Panc1 (cell line): ENCODE measurements around the gene CAND2. TPM values are rescaled to one million over a fixed set of nuclear protein-coding genes. Genes with fewer than 3 reads are reported as not detected.

Experiments used
- ATAC-seq: fragments of 200-7000 bp; cut with Tn5 transposase; 2 replicates; pipeline ENCODE4 v1.9.1; 2020; ENCODE audit warnings: mild to moderate bottlenecking, moderate library complexity
- BruUV-seq: library from RNA; stranded (reverse); fragments of 400-500 nt; replicated peaks from 2 replicates; lab custom pipeline; 2021; lab: Mats Ljungman, UMichigan
- CTCF ChIA-PET: fragments of 300-600 bp; sonication (Branson Sonifier 250); formaldehyde crosslinking; loops from one replicate; lab custom pipeline; 2022; ENCODE audit warnings: antibody characterized with exemption; lab: Charles Lee
- POLR2A ChIA-PET: fragments of 300-600 bp; sonication (Branson Sonifier 250); formaldehyde crosslinking; loops from one replicate; lab custom pipeline; 2022; ENCODE audit warnings: antibody characterized with exemption; lab: Charles Lee
- DNase-seq: peaks from one replicate; pipeline ENCODE4 v3.0.0-alpha.2; 2010; ENCODE audit warnings: low read depth, low spot score
- H3K27ac ChIP-seq: 2 replicates; pipeline ENCODE4 v1.5.1; 2011; ENCODE audit warnings: mild to moderate bottlenecking, low read length, inconsistent platforms
- H3K27me3 ChIP-seq: fragments of 200-500 bp; sonication (Bioruptor generic); 2 replicates; pipeline ENCODE4 v1.6.0; 2014; ENCODE audit warnings: low read length, inconsistent platforms; ENCODE audit not compliant: control insufficient read depth, insufficient read depth
- H3K36me3 ChIP-seq: fragments of 200-500 bp; sonication (Bioruptor generic); 2 replicates; pipeline ENCODE4 v1.5.1; 2014; ENCODE audit warnings: inconsistent platforms, mild to moderate bottlenecking, low read length, moderate library complexity; ENCODE audit not compliant: control insufficient read depth, insufficient read depth
- H3K4me1 ChIP-seq: 2 replicates; pipeline ENCODE4 v1.5.1; 2011; ENCODE audit warnings: inconsistent platforms, mild to moderate bottlenecking, low read length, moderate library complexity; ENCODE audit not compliant: control insufficient read depth, insufficient read depth
- H3K4me3 ChIP-seq, 2 experiments: 2 replicates each; pipeline ENCODE4 v1.5.1; 2011 to 2012; ENCODE audit warnings: low read depth in 2 of 2, low read length in 2 of 2, mild to moderate bottlenecking in 2 of 2, inconsistent platforms in 1 of 2, moderate library complexity in 1 of 2
- H3K9me3 ChIP-seq: fragments of 200-500 bp; sonication (Bioruptor generic); 2 replicates; pipeline ENCODE4 v1.5.1; 2014; ENCODE audit warnings: low read depth, mild to moderate bottlenecking, inconsistent platforms, low read length, moderate library complexity; ENCODE audit not compliant: control insufficient read depth, insufficient read depth
- POLR2AphosphoS5 ChIP-seq: IDR thresholded peaks from 2 replicates; pipeline ENCODE4 v1.6.1; 2012; ENCODE audit warnings: mild to moderate bottlenecking, low read depth, low read length, moderate library complexity
- SIN3A ChIP-seq: IDR thresholded peaks from 2 replicates; pipeline ENCODE4 v1.6.1; 2012; ENCODE audit warnings: low read depth, mild to moderate bottlenecking, low read length, moderate library complexity, borderline replicate concordance; ENCODE audit not compliant: insufficient read depth
- TCF7L2 ChIP-seq: IDR thresholded peaks from 2 replicates; pipeline ENCODE4 v1.6.1; 2011; ENCODE audit warnings: mild to moderate bottlenecking, low read depth, low read length, inconsistent platforms
- in situ Hi-C: cut with HindIII; loops from 2 replicates; pipeline ENCODE4 v1.10.0; 2016; ENCODE audit warnings: low sequenced_read_pairs, low pct_unique_long_range_greater_than_20kb
- intact Hi-C: fragments of 100-400 bp; cut with micrococcal nuclease; formaldehyde crosslinking; loops from one replicate; pipeline ENCODE4 v1.10.0; 2022; ENCODE audit not compliant: unreplicated experiment
- total RNA-seq: library from RNA; stranded (reverse); gene quantifications from one replicate; pipeline ENCODE4 v1.2.1, GENCODE V29; 2021; ENCODE audit not compliant: unreplicated experiment
- TF ChIP-seq, protein P1 (sequence below): fragments of 450-650 bp; IDR thresholded peaks from 2 replicates; pipeline ENCODE4 v1.5.1; 2017; ENCODE audit warnings: mild to moderate bottlenecking
- TF ChIP-seq, protein P2 (sequence below), 2 experiments: IDR thresholded peaks; 2 replicates each; pipeline ENCODE4 v1.6.1; 2011 to 2012; ENCODE audit warnings: low read depth in 2 of 2, control low read depth in 1 of 2, low read length in 1 of 2, mild to moderate bottlenecking in 1 of 2, moderate library complexity in 1 of 2; ENCODE audit not compliant: insufficient read depth in 1 of 2

CAND2 gene
- total RNA-seq, 1 experiment from 2014 or later: 0.13 TPM

DNA sequence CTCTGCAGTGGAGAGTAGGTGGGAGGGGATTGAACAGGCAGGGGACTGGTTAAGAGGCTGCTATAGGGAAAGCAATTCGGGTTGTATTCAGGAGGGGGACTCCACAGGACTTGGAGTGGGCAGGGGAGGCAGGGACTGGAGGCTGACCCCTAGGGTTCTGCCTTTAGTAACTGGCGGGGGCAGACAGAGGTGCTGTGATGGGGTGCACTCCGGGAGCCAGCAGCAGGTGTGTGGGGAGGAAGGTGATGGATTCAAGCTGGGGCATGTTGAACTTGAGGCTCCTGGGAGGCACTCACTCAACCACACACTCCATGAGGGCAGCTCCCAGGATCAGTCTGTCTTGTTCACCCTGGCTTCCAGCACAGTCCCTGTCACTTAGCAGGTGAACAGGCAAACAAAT, 12.5 kb downstream of the CAND2 start:
- no peak overlapping the region for H3K27ac ChIP-seq
- no peak overlapping the region for H3K4me3 ChIP-seq
- TF ChIP-seq POLR2AphosphoS5 (no peak), TCF7L2 (no peak), SIN3A (no peak)
- TF ChIP-seq, protein P1, sequence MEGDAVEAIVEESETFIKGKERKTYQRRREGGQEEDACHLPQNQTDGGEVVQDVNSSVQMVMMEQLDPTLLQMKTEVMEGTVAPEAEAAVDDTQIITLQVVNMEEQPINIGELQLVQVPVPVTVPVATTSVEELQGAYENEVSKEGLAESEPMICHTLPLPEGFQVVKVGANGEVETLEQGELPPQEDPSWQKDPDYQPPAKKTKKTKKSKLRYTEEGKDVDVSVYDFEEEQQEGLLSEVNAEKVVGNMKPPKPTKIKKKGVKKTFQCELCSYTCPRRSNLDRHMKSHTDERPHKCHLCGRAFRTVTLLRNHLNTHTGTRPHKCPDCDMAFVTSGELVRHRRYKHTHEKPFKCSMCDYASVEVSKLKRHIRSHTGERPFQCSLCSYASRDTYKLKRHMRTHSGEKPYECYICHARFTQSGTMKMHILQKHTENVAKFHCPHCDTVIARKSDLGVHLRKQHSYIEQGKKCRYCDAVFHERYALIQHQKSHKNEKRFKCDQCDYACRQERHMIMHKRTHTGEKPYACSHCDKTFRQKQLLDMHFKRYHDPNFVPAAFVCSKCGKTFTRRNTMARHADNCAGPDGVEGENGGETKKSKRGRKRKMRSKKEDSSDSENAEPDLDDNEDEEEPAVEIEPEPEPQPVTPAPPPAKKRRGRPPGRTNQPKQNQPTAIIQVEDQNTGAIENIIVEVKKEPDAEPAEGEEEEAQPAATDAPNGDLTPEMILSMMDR: no peak
- TF ChIP-seq, protein P2, sequence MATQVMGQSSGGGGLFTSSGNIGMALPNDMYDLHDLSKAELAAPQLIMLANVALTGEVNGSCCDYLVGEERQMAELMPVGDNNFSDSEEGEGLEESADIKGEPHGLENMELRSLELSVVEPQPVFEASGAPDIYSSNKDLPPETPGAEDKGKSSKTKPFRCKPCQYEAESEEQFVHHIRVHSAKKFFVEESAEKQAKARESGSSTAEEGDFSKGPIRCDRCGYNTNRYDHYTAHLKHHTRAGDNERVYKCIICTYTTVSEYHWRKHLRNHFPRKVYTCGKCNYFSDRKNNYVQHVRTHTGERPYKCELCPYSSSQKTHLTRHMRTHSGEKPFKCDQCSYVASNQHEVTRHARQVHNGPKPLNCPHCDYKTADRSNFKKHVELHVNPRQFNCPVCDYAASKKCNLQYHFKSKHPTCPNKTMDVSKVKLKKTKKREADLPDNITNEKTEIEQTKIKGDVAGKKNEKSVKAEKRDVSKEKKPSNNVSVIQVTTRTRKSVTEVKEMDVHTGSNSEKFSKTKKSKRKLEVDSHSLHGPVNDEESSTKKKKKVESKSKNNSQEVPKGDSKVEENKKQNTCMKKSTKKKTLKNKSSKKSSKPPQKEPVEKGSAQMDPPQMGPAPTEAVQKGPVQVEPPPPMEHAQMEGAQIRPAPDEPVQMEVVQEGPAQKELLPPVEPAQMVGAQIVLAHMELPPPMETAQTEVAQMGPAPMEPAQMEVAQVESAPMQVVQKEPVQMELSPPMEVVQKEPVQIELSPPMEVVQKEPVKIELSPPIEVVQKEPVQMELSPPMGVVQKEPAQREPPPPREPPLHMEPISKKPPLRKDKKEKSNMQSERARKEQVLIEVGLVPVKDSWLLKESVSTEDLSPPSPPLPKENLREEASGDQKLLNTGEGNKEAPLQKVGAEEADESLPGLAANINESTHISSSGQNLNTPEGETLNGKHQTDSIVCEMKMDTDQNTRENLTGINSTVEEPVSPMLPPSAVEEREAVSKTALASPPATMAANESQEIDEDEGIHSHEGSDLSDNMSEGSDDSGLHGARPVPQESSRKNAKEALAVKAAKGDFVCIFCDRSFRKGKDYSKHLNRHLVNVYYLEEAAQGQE (IDR thresholded peaks at IDR 0.05; ENCODE audit: insufficient read depth in 1 of 2, low read depth in 2 of 2, low read length in 1 of 2): no peak
- DNase-seq (no peak), ATAC-seq (no peak)
- ChIA-PET CTCF (interaction anchor here (2.3 kb wide), 1 partner anchor 14 kb away, joined by 7 read pairs; no protein-coding TSS in a partner anchor), POLR2A (no interaction called here)
- in situ Hi-C loops: no loop called here
- peaks cover 4% of the 10 kb centered on the region; the same call in 1 of the 2 replicates for H3K4me1 ChIP-seq
- no TSS peak for BruUV-seq
- intact Hi-C loops: no loop called here
- H3K27me3 ChIP-seq: no peaks in the 10 kb centered on the region
- H3K36me3 ChIP-seq: no peaks in the 10 kb centered on the region
- H3K9me3 ChIP-seq: no peaks in the 10 kb centered on the region

DNA sequence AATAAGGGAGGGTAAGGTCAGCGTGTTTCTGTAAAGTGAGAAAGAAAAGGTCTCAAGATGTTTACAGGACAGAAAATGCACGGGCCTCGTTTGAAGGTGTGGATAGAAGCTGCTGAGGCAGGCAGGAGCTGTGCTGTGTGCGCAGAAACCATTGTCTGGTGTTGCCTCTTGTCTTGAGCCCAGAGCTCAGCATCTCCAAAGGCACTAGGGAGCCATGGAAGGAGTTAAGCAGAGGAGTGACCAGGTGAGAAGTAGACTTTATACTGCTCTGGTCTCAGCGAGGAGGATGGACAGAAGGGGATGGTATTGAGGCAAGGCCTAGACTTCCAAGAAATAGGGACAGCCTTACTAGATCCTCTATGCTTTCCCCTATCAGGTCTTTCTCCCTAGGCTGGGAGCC, 13.0 kb downstream of the CAND2 start:
- BruUV-seq: no TSS peak
- DNase-seq (no peak), ATAC-seq (no peak)
- intact Hi-C loops: no loop called here
- Histone ChIP-seq H3K9me3 (no peaks in the 10 kb centered on the region), H3K4me1 (peaks cover 4% of the 10 kb centered on the region; the same call in 1 of the 2 replicates), H3K27me3 (no peaks in the 10 kb centered on the region), H3K27ac (no peak overlapping the region), H3K36me3 (no peaks in the 10 kb centered on the region), H3K4me3 (peak overlapping the region; percentile 49 to 53)
- TF ChIP-seq, protein P2 (IDR thresholded peaks at IDR 0.05; ENCODE audit: insufficient read depth in 1 of 2, low read depth in 2 of 2, low read length in 1 of 2): no peak
- ChIA-PET POLR2A (no interaction called here), CTCF (interaction anchor here (1.8 to 2.3 kb wide), 2 partner anchors 14 to 32 kb away, joined by 6 to 7 read pairs; partner anchors contain the start of gene RPL32)
- in situ Hi-C loops: no loop called here
